HepG2 (cell line): ENCODE measurements around the gene GPS1. TPM values are rescaled to one million over a fixed set of nuclear protein-coding genes. Genes with fewer than 3 reads are reported as not detected.

ENCODE experiments used
- BRCA1 ChIP-seq: sonication (generic); formaldehyde crosslinking; IDR thresholded peaks from 2 replicates; pipeline ENCODE4 v1.4.0; 2020; ENCODE audit warnings: missing genetic modification reagents
- FOXA3 ChIP-seq: IDR thresholded peaks from 2 replicates; pipeline ENCODE4 v1.6.1; 2016; ENCODE audit warnings: missing genetic modification reagents, missing compliant biosample characterization
- FOXK1 ChIP-seq: sonication (generic); formaldehyde crosslinking; IDR thresholded peaks from 2 replicates; pipeline ENCODE4 v1.4.0; 2020; ENCODE audit warnings: low read depth, missing genetic modification reagents, borderline replicate concordance
- HMGXB3 ChIP-seq: sonication (generic); formaldehyde crosslinking; IDR thresholded peaks from 2 replicates; pipeline ENCODE4 v1.4.0; 2020; ENCODE audit warnings: missing genetic modification reagents, borderline replicate concordance
- IKZF4 ChIP-seq: sonication (generic); formaldehyde crosslinking; IDR thresholded peaks from 2 replicates; pipeline ENCODE4 v1.5.1; 2020; ENCODE audit warnings: borderline replicate concordance, mild to moderate bottlenecking, low read depth, missing genetic modification reagents; ENCODE audit errors: not compliant biosample characterization
- IRF2 ChIP-seq: IDR thresholded peaks from 2 replicates; pipeline ENCODE4 v1.6.1; 2018; ENCODE audit warnings: missing genetic modification reagents, missing compliant biosample characterization
- MAZ ChIP-seq, 2 experiments: sonication (generic) in 1 of 2; formaldehyde crosslinking in 1 of 2; IDR thresholded peaks; 2 replicates each; pipeline versions ENCODE4 v1.5.0 to v1.6.1; 2012 to 2020; ENCODE audit warnings: low read depth in 2 of 2, mild to moderate bottlenecking in 2 of 2, borderline replicate concordance in 1 of 2, improper control_type of control experiment in 1 of 2, low read length in 1 of 2, missing genetic modification reagents in 1 of 2, moderate library complexity in 1 of 2
- NR0B2 ChIP-seq: sonication (generic); formaldehyde crosslinking; IDR thresholded peaks from 2 replicates; pipeline ENCODE4 v1.4.0; 2020; ENCODE audit warnings: mild to moderate bottlenecking, missing genetic modification reagents
- NR2F6 ChIP-seq, 2 experiments: IDR thresholded peaks; 2 replicates each; pipeline ENCODE4 v1.6.1; 2016; ENCODE audit warnings: antibody characterized with exemption in 1 of 2, mild to moderate bottlenecking in 1 of 2
- SIX1 ChIP-seq: sonication (generic); formaldehyde crosslinking; IDR thresholded peaks from 2 replicates; pipeline ENCODE4 v1.4.0; 2020; ENCODE audit warnings: missing genetic modification reagents, borderline replicate concordance
- SP5 ChIP-seq: IDR thresholded peaks from 2 replicates; pipeline ENCODE4 v1.6.1; 2016; ENCODE audit warnings: low read depth, borderline replicate concordance
- SYNCRIP ChIP-seq: fragments of 200-400 bp; formaldehyde crosslinking; IDR thresholded peaks from 2 replicates; pipeline ENCODE4 v1.6.1; 2018; ENCODE audit warnings: mild to moderate bottlenecking, low read depth, low read length; ENCODE audit not compliant: insufficient read depth
- TARDBP ChIP-seq: sonication (generic); formaldehyde crosslinking; IDR thresholded peaks from 2 replicates; pipeline ENCODE4 v1.8.0; 2022; ENCODE audit warnings: mild to moderate bottlenecking, missing genetic modification reagents
- ZMYM4 ChIP-seq: sonication (generic); formaldehyde crosslinking; IDR thresholded peaks from 2 replicates; pipeline ENCODE4 v1.8.1; 2023; ENCODE audit warnings: mild to moderate bottlenecking, missing genetic modification reagents
- ZNF33B ChIP-seq: sonication (generic); formaldehyde crosslinking; IDR thresholded peaks from 2 replicates; pipeline ENCODE4 v1.5.1; 2020; ENCODE audit warnings: mild to moderate bottlenecking, missing genetic modification reagents
- ZNF343 ChIP-seq: sonication (generic); formaldehyde crosslinking; IDR thresholded peaks from 2 replicates; pipeline ENCODE4 v1.4.0; 2020; ENCODE audit warnings: mild to moderate bottlenecking, missing genetic modification reagents
- ZNF367 ChIP-seq: sonication (generic); formaldehyde crosslinking; IDR thresholded peaks from 2 replicates; pipeline ENCODE4 v1.4.0; 2020; ENCODE audit warnings: missing genetic modification reagents, borderline replicate concordance
- ZNF564 ChIP-seq: sonication (generic); formaldehyde crosslinking; IDR thresholded peaks from 2 replicates; pipeline ENCODE4 v1.8.1; 2023; ENCODE audit warnings: mild to moderate bottlenecking, missing genetic modification reagents
- ZNF598 ChIP-seq: sonication (generic); formaldehyde crosslinking; IDR thresholded peaks from 2 replicates; pipeline ENCODE4 v1.5.1; 2020; ENCODE audit warnings: mild to moderate bottlenecking, missing genetic modification reagents, borderline replicate concordance
- ZNF629 ChIP-seq: sonication (generic); formaldehyde crosslinking; conservative IDR thresholded peaks from 2 replicates; pipeline ENCODE4 v1.5.0; 2020; ENCODE audit warnings: missing genetic modification reagents
- polyA plus RNA-seq, 8 experiments: library from polyadenylated mRNA; depleted of rRNA in 3 of 8; stranded (reverse) in 7 of 8; unstranded in 1 of 8; fragments of >200 nt; fragmentation: Illumina TruSeq in 4 of 8; extraction: Trizol in 4 of 8; gene quantifications; 2 replicates each; pipeline versions ENCODE4 v1.2.1 to v1.2.3, GENCODE V29; 2011 to 2016; ENCODE audit warnings: low read depth in 4 of 8, missing spikeins in 1 of 8, mixed read lengths in 1 of 8; ENCODE audit not compliant: insufficient read depth in 1 of 8
- total RNA-seq, 5 experiments: library from RNA; depleted of rRNA; stranded (reverse); fragments of >200 nt; fragmentation: Illumina TruSeq; extraction: Trizol; gene quantifications; 2 replicates each; pipeline ENCODE4 v1.2.3, GENCODE V29; 2016; ENCODE audit warnings: low read depth in 1 of 5
- TF ChIP-seq, protein P1 (sequence below): sonication (generic); formaldehyde crosslinking; IDR thresholded peaks from 2 replicates; pipeline ENCODE4 v1.4.0; 2020; ENCODE audit warnings: missing genetic modification reagents

The GPS1 gene
- total and polyA plus RNA-seq, 2 of the 13 experiments (the other 11 are each of a cell fraction or from before 2014, with no cell fraction given) = 124 to 128 TPM

DNA sequence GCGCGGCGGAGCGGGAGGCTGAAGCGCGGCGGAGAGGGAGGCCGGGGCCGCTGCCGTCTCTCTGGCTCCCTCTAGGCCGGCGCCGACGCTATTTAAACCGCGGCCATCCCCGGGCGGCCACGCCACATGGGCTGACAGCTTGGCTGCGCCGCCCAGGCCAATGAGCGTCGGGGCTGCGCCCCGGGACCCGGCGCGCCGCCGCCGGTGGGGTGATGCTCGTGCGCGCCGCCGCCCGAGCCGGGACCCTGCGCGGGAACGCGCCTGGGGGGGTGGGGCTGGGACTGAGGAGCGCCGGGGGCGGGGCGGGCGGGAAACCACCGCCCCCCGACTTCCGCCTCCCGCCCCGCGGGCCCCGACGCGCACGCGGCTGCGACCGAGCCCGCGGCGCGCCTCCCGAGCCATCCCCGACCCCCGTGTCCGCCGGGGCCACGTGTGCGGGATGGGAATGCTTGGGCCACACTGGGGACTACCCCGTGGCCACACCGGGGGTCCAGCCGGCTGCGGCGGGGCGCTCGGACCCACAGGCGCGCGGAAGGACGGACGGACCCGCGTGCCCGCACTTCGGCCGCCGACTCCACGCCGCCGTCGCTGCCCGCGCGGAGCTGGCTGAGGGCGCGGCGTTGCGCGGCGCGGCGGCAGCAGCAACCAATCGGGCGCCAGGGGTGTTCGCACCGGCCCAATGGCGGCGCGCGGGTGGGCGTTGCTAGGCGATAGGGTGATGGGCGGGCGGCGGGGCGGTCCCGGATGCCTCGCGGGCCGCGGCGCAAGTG is 46.7 kb downstream of the GPS1 start, which contains the start of gene FASN (continued):
- TF ChIP-seq ZNF367 (CRISPR knock-in tag) (peak; percentile 61; the same call in 1 of the 2 replicates), NR0B2 (CRISPR knock-in tag) (peak; percentile 79), ZMYM4 (peak; percentile 68), BRCA1 (CRISPR knock-in tag) (peak; percentile 91), SIX1 (CRISPR knock-in tag) (0 out of 2 replicates have a peak, but pooled peaks have one; percentile 11), ZNF343 (CRISPR knock-in tag) (peak; percentile 73; the same call in 1 of the 2 replicates), SP5 (CRISPR knock-in tag) (peak; percentile 37; the same call in 1 of the 2 replicates), SYNCRIP (no peak), FOXK1 (peak; percentile 13; the same call in 1 of the 2 replicates), MAZ (IDR thresholded peaks at IDR 0.05; ENCODE audit: borderline replicate concordance, low read depth, low read length) (peak; percentile 60), MAZ (CRISPR knock-in tag; IDR thresholded peaks at IDR 0.05; ENCODE audit: low read depth) (peak; percentile 96), NR2F6 (IDR thresholded peaks at IDR 0.05) (no peak), NR2F6 (CRISPR knock-in tag; IDR thresholded peaks at IDR 0.05) (no peak; the same call in 1 of the 2 replicates), IRF2 (peak; percentile 33; the same call in 1 of the 2 replicates), HMGXB3 (CRISPR knock-in tag) (0 out of 2 replicates have a peak, but pooled peaks have one; percentile 32), ZNF598 (CRISPR knock-in tag) (no peak), ZNF629 (peak; percentile 40), TARDBP (CRISPR knock-in tag) (peak; percentile 22; the same call in 1 of the 2 replicates), ZNF564 (CRISPR knock-in tag) (peak; percentile 65; the same call in 1 of the 2 replicates), ZNF33B (peak; percentile 53; the same call in 1 of the 2 replicates), FOXA3 (peak; percentile 25; the same call in 1 of the 2 replicates), IKZF4 (CRISPR knock-in tag) (peak; percentile 96)
- TF ChIP-seq, protein P1, sequence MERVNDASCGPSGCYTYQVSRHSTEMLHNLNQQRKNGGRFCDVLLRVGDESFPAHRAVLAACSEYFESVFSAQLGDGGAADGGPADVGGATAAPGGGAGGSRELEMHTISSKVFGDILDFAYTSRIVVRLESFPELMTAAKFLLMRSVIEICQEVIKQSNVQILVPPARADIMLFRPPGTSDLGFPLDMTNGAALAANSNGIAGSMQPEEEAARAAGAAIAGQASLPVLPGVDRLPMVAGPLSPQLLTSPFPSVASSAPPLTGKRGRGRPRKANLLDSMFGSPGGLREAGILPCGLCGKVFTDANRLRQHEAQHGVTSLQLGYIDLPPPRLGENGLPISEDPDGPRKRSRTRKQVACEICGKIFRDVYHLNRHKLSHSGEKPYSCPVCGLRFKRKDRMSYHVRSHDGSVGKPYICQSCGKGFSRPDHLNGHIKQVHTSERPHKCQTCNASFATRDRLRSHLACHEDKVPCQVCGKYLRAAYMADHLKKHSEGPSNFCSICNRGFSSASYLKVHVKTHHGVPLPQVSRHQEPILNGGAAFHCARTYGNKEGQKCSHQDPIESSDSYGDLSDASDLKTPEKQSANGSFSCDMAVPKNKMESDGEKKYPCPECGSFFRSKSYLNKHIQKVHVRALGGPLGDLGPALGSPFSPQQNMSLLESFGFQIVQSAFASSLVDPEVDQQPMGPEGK = peak; percentile 25; the same call in 1 of the 2 replicates
